ENCODE measurements around the gene STAT2. TPM values are rescaled to one million over a fixed set of nuclear protein-coding genes. Genes with fewer than 3 reads are reported as not detected.
A peak's percentile ranks its signal among the peaks of the same experiment; 100 is the strongest.

The STAT2 gene
- total RNA-seq, 1 donor from 2014 or later: 163 TPM

GRCh38 chr12:56382611-56383010 is 22.7 kb upstream of the STAT2 start:
- Mint-ChIP-seq H3K36me3 (ENCODE audit: insufficient read depth) (no peaks in the 10 kb centered on the region), H3K4me3 (ENCODE audit: low read depth) (no peak overlapping the region), H3K4me1 (ENCODE audit: low read depth) (peaks cover 10% of the 10 kb centered on the region), H3K27me3 (no peaks in the 10 kb centered on the region), H3K9me3 (ENCODE audit: low read depth) (no peaks in the 10 kb centered on the region), H3K27ac (no peak overlapping the region)
- TF ChIP-seq CTCF (IDR thresholded peaks at IDR 0.05; ENCODE audit: unreplicated experiment): no peak
- no peak for DNase-seq (ENCODE audit: low spot score, unreplicated experiment)

- H3K9me3 Mint-ChIP-seq (ENCODE audit: low read depth): peaks cover 4% of the 10 kb centered on the region
- no peaks in the 10 kb centered on the region for H3K27me3 Mint-ChIP-seq
- DNase-seq (ENCODE audit: low spot score, unreplicated experiment): no peak
- H3K4me3 Mint-ChIP-seq (ENCODE audit: low read depth): no peak overlapping the region
- H3K36me3 Mint-ChIP-seq (ENCODE audit: insufficient read depth): no peaks in the 10 kb centered on the region
- TF ChIP-seq CTCF (IDR thresholded peaks at IDR 0.05; ENCODE audit: unreplicated experiment): no peak
- peaks cover 6% of the 10 kb centered on the region for H3K4me1 Mint-ChIP-seq (ENCODE audit: low read depth)
- H3K27ac Mint-ChIP-seq: no peak overlapping the region
These were observed 18.0 kb upstream of the STAT2 start for GRCh38 chr12:56377989-56378316.

GRCh38 chr12:56377310-56377988 is 17.5 kb upstream of the STAT2 start:
- H3K27me3 Mint-ChIP-seq: no peaks in the 10 kb centered on the region

GRCh38 chr12:56375598-56376434 is 15.9 kb upstream of the STAT2 start:
- Mint-ChIP-seq H3K4me3 (ENCODE audit: low read depth) (no peak overlapping the region), H3K9me3 (ENCODE audit: low read depth) (peaks cover 4% of the 10 kb centered on the region), H3K4me1 (ENCODE audit: low read depth) (peaks cover 6% of the 10 kb centered on the region), H3K27ac (no peak overlapping the region), H3K27me3 (no peaks in the 10 kb centered on the region), H3K36me3 (ENCODE audit: insufficient read depth) (no peaks in the 10 kb centered on the region)
- no peak for DNase-seq (ENCODE audit: low spot score, unreplicated experiment)
- no peak for TF ChIP-seq CTCF (IDR thresholded peaks at IDR 0.05; ENCODE audit: unreplicated experiment)

More at GRCh38 chr12:56377310-56377988, 17.5 kb upstream of the STAT2 start:
- no peak for DNase-seq (ENCODE audit: low spot score, unreplicated experiment)
- no peaks in the 10 kb centered on the region for H3K36me3 Mint-ChIP-seq (ENCODE audit: insufficient read depth)
- H3K4me3 Mint-ChIP-seq (ENCODE audit: low read depth): no peak overlapping the region
- TF ChIP-seq CTCF (IDR thresholded peaks at IDR 0.05; ENCODE audit: unreplicated experiment): no peak
- H3K27ac Mint-ChIP-seq: no peak overlapping the region
- H3K4me1 Mint-ChIP-seq (ENCODE audit: low read depth): peaks cover 6% of the 10 kb centered on the region
- peaks cover 4% of the 10 kb centered on the region for H3K9me3 Mint-ChIP-seq (ENCODE audit: low read depth)

- Mint-ChIP-seq H3K4me3 (ENCODE audit: low read depth) (no peak overlapping the region), H3K4me1 (ENCODE audit: low read depth) (peaks cover 6% of the 10 kb centered on the region), H3K27ac (peak overlapping the region; percentile 57), H3K36me3 (ENCODE audit: insufficient read depth) (no peaks in the 10 kb centered on the region), H3K9me3 (ENCODE audit: low read depth) (peaks cover 4% of the 10 kb centered on the region), H3K27me3 (no peaks in the 10 kb centered on the region)
- TF ChIP-seq CTCF (IDR thresholded peaks at IDR 0.05; ENCODE audit: unreplicated experiment): no peak
- no peak for DNase-seq (ENCODE audit: low spot score, unreplicated experiment)
These were observed 15.1 kb upstream of the STAT2 start for GRCh38 chr12:56374726-56375597.
